Measurements from ENCODE around the gene CCDC43.
"Not testable (repeated sequence)": the region's sequence is repeated elsewhere in the genome, so short reads cannot be mapped to it uniquely, and the experiment has no call there.

Gene CCDC43

DNA sequence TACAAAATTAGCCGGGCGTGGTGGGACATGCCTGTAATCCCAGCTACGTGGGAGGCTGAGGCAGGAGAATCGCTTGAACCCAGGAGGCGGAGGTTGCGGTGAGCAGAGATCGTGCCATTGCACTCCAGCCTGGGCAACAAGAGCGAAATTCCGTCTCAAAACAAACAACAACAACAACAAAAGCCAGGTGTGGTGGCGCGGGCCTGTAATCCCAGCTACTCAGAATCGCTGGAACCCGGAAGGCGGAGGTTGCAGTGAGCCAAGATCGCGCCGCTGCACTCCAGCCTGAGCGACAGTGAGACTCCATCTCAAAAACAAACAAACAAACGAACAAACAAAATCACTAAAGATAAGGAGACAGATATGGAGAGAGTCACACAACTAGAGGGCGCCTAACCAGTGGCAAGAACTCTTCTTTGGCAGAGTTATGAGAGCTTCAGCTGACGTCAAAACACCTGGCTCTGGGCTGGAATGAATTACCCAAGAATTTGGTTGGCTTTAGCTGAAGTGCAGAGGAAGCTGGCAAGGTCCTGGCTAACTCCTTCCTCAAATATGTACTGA is 1.2 kb upstream of the CCDC43 start:
- DNase-seq (ENCODE audit: low spot score in 2 of 2); in situ Hi-C loops (cut with MboI; ENCODE audit: low sequenced_read_pairs); H3K9me3 ChIP-seq; H3K27me3 ChIP-seq (ENCODE audit: low read depth); H3K36me3 ChIP-seq (replicated peaks): not testable (repeated sequence)
- Histone ChIP-seq H3K4me1 (peaks cover 19% of the 10 kb centered on the region), H3K4me3 (peak overlapping the region; percentile 89)

DNA sequence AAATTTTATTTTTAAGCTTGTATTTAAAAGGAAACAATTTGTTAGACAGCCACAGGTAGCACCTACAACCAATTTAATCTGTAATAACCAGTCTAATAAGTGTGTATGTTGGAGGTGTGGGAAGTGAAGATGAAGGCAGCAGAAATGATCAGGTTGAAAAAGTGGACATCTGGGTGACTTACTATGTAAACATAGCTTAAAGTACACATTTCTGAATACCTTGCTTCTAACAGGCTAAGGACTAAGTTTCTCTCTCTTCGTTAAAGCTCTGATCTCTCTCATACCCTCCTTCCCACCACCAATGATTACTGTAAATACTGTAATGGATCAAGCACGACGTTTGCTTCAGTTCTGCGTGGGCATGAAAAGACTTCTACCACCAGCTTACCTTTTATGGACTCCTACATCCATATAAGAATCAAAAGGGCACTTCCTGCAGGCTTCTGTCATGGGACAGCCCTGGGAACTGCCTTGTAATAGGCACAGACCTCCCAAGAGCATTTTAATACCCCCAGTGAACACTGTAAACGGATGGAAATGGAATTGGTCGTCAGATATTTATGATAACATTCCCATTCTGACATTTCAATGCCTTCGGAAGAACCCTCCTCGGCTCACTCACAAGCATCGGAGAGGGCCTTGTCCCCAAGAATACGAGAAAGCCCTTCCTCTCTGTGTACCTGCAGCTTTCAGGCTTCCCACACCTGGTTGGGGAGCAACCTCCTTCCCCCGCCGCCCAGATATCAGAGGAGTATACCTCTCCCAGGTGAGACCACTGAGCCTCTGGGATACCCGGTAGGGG is 700 bp downstream of the CCDC43 start:
- no peak for DNase-seq (ENCODE audit: low spot score in 2 of 2)
- no peaks in the 10 kb centered on the region for H3K27me3 ChIP-seq (ENCODE audit: low read depth)
- in situ Hi-C loops (cut with MboI; ENCODE audit: low sequenced_read_pairs): no loop called here

DNA sequence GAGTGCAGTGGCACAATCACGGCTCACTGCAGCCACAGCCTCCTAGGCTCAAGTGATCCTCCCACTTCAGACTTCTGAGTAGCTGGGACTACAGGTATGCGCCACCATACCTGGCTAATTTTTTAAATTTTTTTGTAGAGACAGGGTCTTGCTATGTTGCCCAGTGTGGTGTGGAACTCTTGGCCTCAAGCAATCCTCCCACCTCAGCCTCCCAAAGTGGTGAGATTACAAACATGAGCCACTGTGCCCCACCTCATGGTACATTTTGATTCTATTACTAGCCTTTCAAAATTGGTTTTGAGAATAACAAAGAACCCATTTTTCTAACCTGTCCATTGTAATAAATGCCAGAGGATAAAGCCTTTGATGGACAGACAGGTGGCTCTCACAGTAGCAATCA is 1.4 kb downstream of the CCDC43 start:
- Histone ChIP-seq H3K4me1 (peaks cover 11% of the 10 kb centered on the region), H3K4me3 (peak overlapping the region; percentile 89; the same call in 1 of the 2 replicates), H3K36me3 (replicated peaks) (peaks cover 10% of the 10 kb centered on the region), H3K9me3 (no peaks in the 10 kb centered on the region), H3K27me3 (ENCODE audit: low read depth) (no peaks in the 10 kb centered on the region)
- DNase-seq (ENCODE audit: low spot score in 2 of 2): no peak
- in situ Hi-C loops (cut with MboI; ENCODE audit: low sequenced_read_pairs): no loop called here

More for the DNA sequence above, 700 bp downstream of the CCDC43 start:
- H3K4me1 ChIP-seq: peaks cover 13% of the 10 kb centered on the region
- H3K4me3 ChIP-seq: peak overlapping the region; percentile 89
- peaks cover 7% of the 10 kb centered on the region; the same call in 1 of the 2 replicates for H3K36me3 ChIP-seq (replicated peaks)
- no peaks in the 10 kb centered on the region for H3K9me3 ChIP-seq

DNA sequence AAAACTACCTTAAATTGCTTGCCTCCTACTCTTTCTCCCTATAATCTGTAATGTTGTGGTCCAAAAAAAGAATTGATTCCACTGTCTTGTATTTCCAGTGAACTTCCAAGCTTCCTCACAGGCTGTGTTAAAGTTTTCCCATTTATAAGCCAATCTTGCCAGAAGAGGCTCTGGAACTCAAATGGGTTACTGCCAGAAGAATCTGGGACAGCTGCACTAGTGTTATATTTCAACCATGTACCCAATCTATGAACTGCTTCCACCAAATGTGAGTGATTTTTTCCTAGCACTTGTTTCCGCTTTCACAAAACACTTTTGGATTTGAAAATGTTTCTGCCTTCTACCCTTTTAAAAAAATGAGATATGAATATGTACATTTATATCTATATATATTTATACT is 1.8 kb downstream of the CCDC43 start:
- no peak overlapping the region for H3K4me3 ChIP-seq
- H3K36me3 ChIP-seq (replicated peaks): peaks cover 14% of the 10 kb centered on the region
- H3K27me3 ChIP-seq (ENCODE audit: low read depth): no peaks in the 10 kb centered on the region
- peaks cover 11% of the 10 kb centered on the region for H3K4me1 ChIP-seq
- no peak for DNase-seq (ENCODE audit: low spot score in 2 of 2)
- in situ Hi-C loops (cut with MboI; ENCODE audit: low sequenced_read_pairs): no loop called here
- no peaks in the 10 kb centered on the region for H3K9me3 ChIP-seq

DNA sequence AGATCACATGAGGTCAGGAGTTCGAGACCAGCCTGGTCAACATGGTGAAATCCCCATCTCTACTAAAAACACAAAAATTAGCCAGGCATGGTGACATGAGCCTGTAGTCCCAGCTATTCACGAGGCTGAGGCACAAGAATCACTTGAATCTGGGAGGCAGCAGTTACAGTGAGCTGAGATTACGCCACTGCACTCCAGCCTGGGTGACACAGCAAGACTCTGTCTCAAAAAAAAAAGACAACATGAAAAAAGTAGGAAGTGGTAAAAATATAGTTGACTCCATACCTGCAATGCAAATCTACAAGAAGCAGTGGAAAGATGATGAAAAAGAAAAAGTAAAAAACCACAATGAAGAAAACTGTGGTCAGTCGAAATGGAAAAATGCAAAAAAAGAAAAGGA is 6.3 kb downstream of the CCDC43 start:
- H3K9me3 ChIP-seq; H3K27me3 ChIP-seq (ENCODE audit: low read depth); DNase-seq (ENCODE audit: low spot score in 2 of 2); in situ Hi-C loops (cut with MboI; ENCODE audit: low sequenced_read_pairs); H3K4me1 ChIP-seq; H3K4me3 ChIP-seq: not testable (repeated sequence)
- H3K36me3 ChIP-seq (replicated peaks): peaks cover 39% of the 10 kb centered on the region

DNA sequence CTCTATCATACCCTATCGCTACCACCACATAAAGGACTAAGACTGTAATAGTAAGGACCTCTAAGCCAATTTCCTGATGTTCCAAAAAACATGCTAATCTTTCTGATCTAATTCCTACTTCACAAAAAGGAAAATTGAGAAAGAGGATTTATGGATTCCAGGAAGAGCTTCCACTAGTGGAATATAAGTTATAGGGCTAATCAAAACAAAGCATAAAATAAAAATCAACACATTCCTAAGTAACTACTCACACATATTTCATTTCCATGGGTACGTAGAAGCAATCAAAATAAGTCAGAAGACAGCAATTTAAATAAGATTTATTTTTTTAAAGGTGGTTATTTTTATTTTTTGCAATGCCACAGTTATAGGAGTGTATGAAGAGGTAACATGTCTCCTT is 12.4 kb downstream of the CCDC43 start:
- in situ Hi-C loops (cut with MboI; ENCODE audit: low sequenced_read_pairs): no loop called here
- H3K9me3 ChIP-seq: no peaks in the 10 kb centered on the region
- H3K36me3 ChIP-seq (replicated peaks): peaks cover 37% of the 10 kb centered on the region
- no peak for DNase-seq (ENCODE audit: low spot score in 2 of 2)
- no peaks in the 10 kb centered on the region for H3K4me1 ChIP-seq
- H3K27me3 ChIP-seq (ENCODE audit: low read depth): no peaks in the 10 kb centered on the region
- H3K4me3 ChIP-seq: no peak overlapping the region

DNA sequence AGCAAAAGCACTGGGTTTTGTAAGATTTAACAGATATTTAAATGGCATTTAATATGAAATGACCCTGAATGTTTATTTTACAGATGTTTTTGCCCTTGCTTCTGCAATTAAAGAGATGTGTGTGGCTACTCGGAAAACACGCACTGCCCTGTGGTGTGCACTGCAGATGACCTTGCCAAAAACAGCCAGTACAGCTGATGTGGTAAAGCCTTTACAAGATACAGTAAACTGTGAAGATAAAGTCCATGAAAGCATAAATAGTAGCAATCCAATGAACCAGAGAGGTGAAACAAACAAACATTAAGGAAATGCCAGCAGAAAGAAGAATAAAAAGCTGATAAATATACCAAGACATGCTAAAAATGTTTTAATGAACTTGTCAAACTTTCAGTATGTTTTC is 15.7 kb downstream of the CCDC43 start:
- in situ Hi-C loops (cut with MboI; ENCODE audit: low sequenced_read_pairs): no loop called here
- Histone ChIP-seq H3K36me3 (replicated peaks) (peaks cover 21% of the 10 kb centered on the region), H3K27me3 (ENCODE audit: low read depth) (no peaks in the 10 kb centered on the region), H3K4me3 (no peak overlapping the region), H3K4me1 (no peaks in the 10 kb centered on the region), H3K9me3 (no peaks in the 10 kb centered on the region)
- no peak for DNase-seq (ENCODE audit: low spot score in 2 of 2)

DNA sequence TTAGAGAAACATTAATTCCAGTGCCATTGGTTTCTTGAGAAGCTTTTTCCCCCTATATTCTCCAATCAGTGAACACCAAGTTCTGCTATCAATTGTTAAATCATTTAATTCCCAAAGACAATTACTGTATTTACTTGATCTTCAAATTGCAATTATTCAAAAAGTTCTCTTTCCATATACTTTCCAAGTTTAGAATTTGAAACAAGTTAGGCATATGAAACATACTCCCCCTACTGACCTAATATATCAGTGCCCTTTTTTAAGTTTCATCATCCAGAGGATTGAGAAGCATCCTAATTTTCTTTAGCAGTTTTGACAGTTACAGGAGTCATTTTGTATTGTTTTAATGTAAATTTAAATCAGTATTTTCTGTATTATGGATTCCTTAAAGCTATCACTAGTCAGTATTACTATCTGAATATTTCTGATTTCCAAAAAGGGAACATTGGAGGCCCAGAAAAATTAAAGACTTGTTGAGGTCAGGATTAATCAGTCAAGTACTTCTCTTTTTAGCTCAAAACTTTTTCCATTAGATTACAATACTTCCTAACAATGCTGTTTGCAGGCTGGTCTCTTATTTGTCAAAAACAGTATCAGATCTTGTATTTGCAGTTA is 17.0 kb downstream of the CCDC43 start:
- peak in 1 of 2 experiments; percentile 44 for DNase-seq (ENCODE audit: low spot score in 2 of 2)
- H3K27me3 ChIP-seq (ENCODE audit: low read depth): no peaks in the 10 kb centered on the region
- no peak overlapping the region for H3K4me3 ChIP-seq
- H3K4me1 ChIP-seq: no peaks in the 10 kb centered on the region
- in situ Hi-C loops (cut with MboI; ENCODE audit: low sequenced_read_pairs): no loop called here
- H3K9me3 ChIP-seq: no peaks in the 10 kb centered on the region
- peaks cover 15% of the 10 kb centered on the region for H3K36me3 ChIP-seq (replicated peaks)

DNA sequence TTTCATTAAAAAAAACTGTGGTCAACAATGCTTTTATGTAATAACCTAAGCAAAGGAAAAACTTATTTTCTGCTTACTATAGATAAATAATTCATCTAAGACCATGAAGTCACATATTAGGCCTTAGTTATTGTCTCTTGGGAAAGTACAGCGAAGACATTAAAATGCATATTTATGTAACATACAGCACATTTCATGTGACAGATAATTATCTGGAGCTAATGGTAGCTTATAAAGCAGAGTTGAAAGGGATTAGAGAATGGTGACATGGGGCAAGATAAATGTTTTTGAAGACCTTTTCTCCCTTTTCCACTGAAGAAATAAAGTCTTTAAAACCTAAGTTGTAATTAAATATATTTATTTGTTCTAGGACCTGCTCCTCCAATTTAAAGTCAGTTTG is 23.6 kb downstream of the CCDC43 start:
- in situ Hi-C loops (cut with MboI; ENCODE audit: low sequenced_read_pairs): no loop called here

DNA sequence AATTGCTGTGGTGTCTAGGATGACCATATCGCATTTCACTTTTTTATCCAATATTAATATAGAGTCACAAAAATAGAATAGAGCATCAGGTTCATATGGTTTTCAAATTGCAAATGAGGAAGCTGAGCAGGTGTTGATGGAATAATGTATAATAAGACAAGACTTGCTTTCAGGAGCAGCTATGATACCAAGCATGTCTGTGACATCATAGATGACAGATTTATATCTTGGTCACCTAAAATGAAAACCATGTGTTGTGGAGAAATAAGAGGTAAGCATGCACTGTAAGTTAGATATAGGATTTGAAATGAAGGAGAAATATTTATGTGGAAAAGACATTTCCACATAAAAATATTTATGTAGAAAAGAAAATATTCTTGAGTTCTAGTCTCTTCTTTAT is 24.7 kb downstream of the CCDC43 start:
- Histone ChIP-seq H3K36me3 (replicated peaks) (peaks cover 21% of the 10 kb centered on the region), H3K4me3 (no peak overlapping the region), H3K27me3 (ENCODE audit: low read depth) (no peaks in the 10 kb centered on the region), H3K9me3 (no peaks in the 10 kb centered on the region), H3K4me1 (no peaks in the 10 kb centered on the region)
- DNase-seq (ENCODE audit: low spot score in 2 of 2): no peak
- in situ Hi-C loops (cut with MboI; ENCODE audit: low sequenced_read_pairs): no loop called here

More for the DNA sequence above, 23.6 kb downstream of the CCDC43 start:
- H3K4me1 ChIP-seq: no peaks in the 10 kb centered on the region
- H3K27me3 ChIP-seq (ENCODE audit: low read depth): no peaks in the 10 kb centered on the region
- H3K9me3 ChIP-seq: no peaks in the 10 kb centered on the region
- no peak overlapping the region for H3K4me3 ChIP-seq
- no peak for DNase-seq (ENCODE audit: low spot score in 2 of 2)
- peaks cover 21% of the 10 kb centered on the region for H3K36me3 ChIP-seq (replicated peaks)

DNA sequence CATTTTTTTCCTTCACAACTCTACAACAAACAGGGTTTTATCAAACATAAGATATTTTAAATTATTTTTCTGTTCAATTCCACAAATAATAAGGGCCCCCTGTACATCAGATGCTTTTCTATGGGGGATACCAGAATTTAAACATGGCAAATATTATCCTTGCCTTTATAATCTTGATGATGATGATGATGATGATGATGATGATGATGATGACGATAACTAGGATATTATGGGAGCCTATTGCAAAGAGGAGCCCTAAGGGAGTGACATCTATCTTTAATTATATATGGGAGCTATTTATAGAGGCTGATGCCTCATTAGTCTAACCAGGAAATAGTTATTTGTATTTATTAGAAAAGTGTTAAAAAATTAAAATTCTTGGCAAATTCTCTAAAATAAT is 26.5 kb downstream of the CCDC43 start:
- no peak overlapping the region for H3K4me3 ChIP-seq
- H3K4me1 ChIP-seq: no peaks in the 10 kb centered on the region
- no peaks in the 10 kb centered on the region for H3K27me3 ChIP-seq (ENCODE audit: low read depth)
- H3K36me3 ChIP-seq (replicated peaks): peaks cover 20% of the 10 kb centered on the region
- in situ Hi-C loops (cut with MboI; ENCODE audit: low sequenced_read_pairs): no loop called here
- no peaks in the 10 kb centered on the region for H3K9me3 ChIP-seq
- DNase-seq (ENCODE audit: low spot score in 2 of 2): no peak

DNA sequence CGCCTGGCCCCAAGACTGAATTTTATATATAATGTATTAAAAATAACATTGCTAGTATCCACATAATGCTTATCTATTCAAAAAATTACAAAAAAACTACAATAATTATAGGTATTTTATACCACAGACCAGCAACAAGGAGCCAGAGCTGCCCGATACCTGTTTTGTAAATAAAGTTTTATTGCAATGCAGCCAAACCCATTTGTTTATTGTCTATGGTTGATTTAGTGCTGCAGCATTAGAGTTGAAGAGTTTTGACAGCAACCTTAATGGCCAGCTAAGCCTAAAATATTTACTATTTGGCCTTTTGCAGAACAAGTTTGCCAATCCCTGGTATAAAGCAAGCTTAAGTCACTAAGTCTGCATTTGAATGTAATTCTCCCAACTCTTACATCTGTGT is 27.7 kb downstream of the CCDC43 start:
- H3K27me3 ChIP-seq (ENCODE audit: low read depth): no peaks in the 10 kb centered on the region
- peaks cover 2% of the 10 kb centered on the region; the same call in 1 of the 2 replicates for H3K4me1 ChIP-seq
- no peaks in the 10 kb centered on the region for H3K9me3 ChIP-seq
- DNase-seq (ENCODE audit: low spot score in 2 of 2): no peak
- in situ Hi-C loops (cut with MboI; ENCODE audit: low sequenced_read_pairs): no loop called here
- no peak overlapping the region for H3K4me3 ChIP-seq
- peaks cover 9% of the 10 kb centered on the region for H3K36me3 ChIP-seq (replicated peaks)

DNA sequence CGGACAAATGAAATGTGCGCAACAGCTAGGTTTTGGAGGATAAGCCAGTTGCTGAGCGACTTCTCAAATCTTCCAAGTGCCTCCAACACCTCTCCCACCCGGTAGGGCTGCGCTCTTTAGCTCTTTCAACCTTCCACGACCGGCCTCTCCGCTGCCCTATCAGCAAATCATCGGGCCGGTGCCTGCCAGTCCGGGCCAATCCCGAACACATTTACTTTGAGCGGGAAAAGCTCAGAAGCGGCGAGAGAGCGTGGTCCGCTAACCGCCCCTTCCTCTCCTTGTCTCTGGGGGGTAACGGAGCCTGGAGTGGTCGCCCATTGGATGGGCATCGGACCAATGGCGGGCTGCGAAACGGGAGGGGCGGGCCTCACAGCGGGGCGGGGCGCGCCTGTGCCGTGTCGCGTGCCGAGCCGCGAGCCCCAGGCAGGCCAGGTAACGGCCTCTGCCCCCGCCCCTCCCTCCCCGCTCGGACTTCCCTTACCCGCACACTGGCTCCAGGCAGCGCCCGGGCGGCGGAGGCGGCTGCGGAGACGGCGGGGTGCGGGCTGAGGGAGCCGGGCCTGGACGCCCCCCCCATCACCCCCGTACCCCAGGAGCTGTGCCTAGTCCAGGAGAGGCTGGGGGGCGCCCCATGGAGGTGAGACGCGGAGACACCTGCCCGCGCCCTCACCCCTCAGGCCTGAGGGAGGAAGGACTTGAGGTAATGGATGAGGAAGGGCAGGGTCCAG is 33.4 kb downstream of the CCDC43 start, which contains the start of gene MEIOC:
MEIOC (plus strand) TSS at position 486 of the 728 bp plus-strand sequence; CDS start at position 632, 146 bp downstream.
- Histone ChIP-seq H3K36me3 (replicated peaks) (no peaks in the 10 kb centered on the region), H3K4me3 (peak within 1 kb of the TSS; percentile 51), H3K9me3 (no peaks in the 10 kb centered on the region), H3K4me1 (peaks cover 3% of the 10 kb centered on the region; the same call in 1 of the 2 replicates), H3K27me3 (ENCODE audit: low read depth) (0 out of 2 replicates have a peak, but pooled peaks cover 1% of the 10 kb centered on the region)
- DNase-seq (ENCODE audit: low spot score in 2 of 2): peak; percentile 81 to 93
- in situ Hi-C loops (cut with MboI; ENCODE audit: low sequenced_read_pairs): no loop called here
